Lower lobe of right lung (tissue), 2 donors: ENCODE measurements around the gene SLIT1. TPM values are rescaled to one million over a fixed set of nuclear protein-coding genes. Genes with fewer than 3 reads are reported as not detected.

Experiments
- ATAC-seq, 2 donors: fragments of 200-7000 bp; cut with Tn5 transposase; one replicate each; pipeline ENCODE4 v1.9.1; 2020 to 2022; ENCODE audit warnings: mild to moderate bottlenecking in 2 of 2, moderate library complexity in 2 of 2
- DNase-seq: peaks from one replicate; pipeline ENCODE4 v3.0.0-alpha.2; 2020
- H3K27ac ChIP-seq: fragments of 200-600 bp; one replicate; pipeline ENCODE4 v1.8.0; 2022
- H3K27me3 ChIP-seq: fragments of 200-600 bp; one replicate; pipeline ENCODE4 v1.8.0; 2022; ENCODE audit warnings: low read depth
- H3K36me3 ChIP-seq: fragments of 200-600 bp; one replicate; pipeline ENCODE4 v1.8.0; 2022; ENCODE audit warnings: mild to moderate bottlenecking
- H3K4me1 ChIP-seq: fragments of 200-600 bp; one replicate; pipeline ENCODE4 v1.8.0; 2022
- H3K4me3 ChIP-seq: fragments of 200-600 bp; one replicate; pipeline ENCODE4 v1.8.0; 2022; ENCODE audit warnings: mild to moderate bottlenecking
- H3K9me3 ChIP-seq: fragments of 200-600 bp; one replicate; pipeline ENCODE4 v1.8.0; 2022
- intact Hi-C: fragments of 100-400 bp; cut with DNase I; formaldehyde crosslinking; loops from one replicate; pipeline ENCODE4 v1.11.0; 2022
- total RNA-seq: library from RNA; stranded (reverse); fragmentation: NEBNext Ultra II Directional; extraction: Animal tissue kit (Norgen Biotek cat#: 25700); gene quantifications from one replicate; pipeline ENCODE4 v1.2.1, GENCODE V29; 2021
- TF ChIP-seq, protein P1 (sequence below): fragments of 200-600 bp; IDR thresholded peaks from one replicate; pipeline ENCODE4 v1.8.0; 2022; ENCODE audit warnings: antibody characterized with exemption, mild to moderate bottlenecking
- donor health status: DM: no; HTN: yes; CAD: no; lungs with severe emphysema.

Gene SLIT1
- total RNA-seq, 1 donor from 2014 or later = 0.41 TPM

DNA sequence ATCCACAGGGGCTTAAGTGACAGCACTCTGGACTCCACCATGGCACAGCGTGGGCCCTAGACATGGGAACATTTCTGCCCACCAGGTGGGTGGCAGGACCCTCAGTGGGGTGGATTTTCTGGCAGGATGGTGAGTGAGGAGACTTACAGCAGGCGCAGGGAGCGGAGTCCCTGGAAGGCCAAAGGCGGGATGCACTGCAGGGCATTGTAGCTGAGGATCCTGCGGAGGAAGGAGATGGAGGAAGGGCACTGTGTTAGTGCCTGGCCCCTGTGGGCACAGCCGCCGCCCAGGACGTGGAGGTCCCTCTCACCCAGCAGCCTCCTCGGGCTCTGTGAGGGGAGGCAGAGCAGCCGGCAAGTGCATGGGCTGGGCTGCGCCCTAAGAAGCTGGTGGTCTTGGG, 154.3 kb downstream of the SLIT1 start:
- DNase-seq (no peak), ATAC-seq (no peak)
- Histone ChIP-seq H3K27ac (no peak overlapping the region), H3K4me1 (no peaks in the 10 kb centered on the region), H3K9me3 (no peaks in the 10 kb centered on the region), H3K36me3 (no peaks in the 10 kb centered on the region), H3K4me3 (no peak overlapping the region), H3K27me3 (no peaks in the 10 kb centered on the region)
- intact Hi-C loops = no loop called here
- TF ChIP-seq, protein P1, sequence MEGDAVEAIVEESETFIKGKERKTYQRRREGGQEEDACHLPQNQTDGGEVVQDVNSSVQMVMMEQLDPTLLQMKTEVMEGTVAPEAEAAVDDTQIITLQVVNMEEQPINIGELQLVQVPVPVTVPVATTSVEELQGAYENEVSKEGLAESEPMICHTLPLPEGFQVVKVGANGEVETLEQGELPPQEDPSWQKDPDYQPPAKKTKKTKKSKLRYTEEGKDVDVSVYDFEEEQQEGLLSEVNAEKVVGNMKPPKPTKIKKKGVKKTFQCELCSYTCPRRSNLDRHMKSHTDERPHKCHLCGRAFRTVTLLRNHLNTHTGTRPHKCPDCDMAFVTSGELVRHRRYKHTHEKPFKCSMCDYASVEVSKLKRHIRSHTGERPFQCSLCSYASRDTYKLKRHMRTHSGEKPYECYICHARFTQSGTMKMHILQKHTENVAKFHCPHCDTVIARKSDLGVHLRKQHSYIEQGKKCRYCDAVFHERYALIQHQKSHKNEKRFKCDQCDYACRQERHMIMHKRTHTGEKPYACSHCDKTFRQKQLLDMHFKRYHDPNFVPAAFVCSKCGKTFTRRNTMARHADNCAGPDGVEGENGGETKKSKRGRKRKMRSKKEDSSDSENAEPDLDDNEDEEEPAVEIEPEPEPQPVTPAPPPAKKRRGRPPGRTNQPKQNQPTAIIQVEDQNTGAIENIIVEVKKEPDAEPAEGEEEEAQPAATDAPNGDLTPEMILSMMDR = no peak

DNA sequence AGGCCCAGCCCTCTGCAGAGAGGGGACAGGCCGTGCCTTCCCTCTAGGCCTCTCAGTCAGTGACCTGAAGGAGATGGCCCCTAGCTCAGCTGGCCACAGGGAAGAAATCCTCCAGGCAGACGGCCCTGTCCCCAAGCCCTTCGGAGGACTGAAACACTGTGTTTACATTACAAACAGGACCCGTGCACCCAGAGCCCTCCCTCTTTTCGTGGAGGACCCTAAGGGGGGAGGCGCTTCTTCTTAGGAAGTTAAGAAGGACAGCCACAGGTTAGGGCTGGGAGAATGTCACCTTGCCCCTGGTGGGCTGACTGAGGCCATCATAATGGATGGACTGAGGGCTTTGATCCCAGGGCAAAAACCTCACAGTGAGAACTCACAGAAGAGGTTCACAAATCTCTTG, 154.9 kb downstream of the SLIT1 start:
- H3K4me3 ChIP-seq = no peak overlapping the region
- TF ChIP-seq, protein P1 = no peak
- H3K36me3 ChIP-seq = no peaks in the 10 kb centered on the region
- no peak overlapping the region for H3K27ac ChIP-seq
- ATAC-seq = no peak
- H3K27me3 ChIP-seq = no peaks in the 10 kb centered on the region
- intact Hi-C loops = no loop called here
- H3K4me1 ChIP-seq = no peaks in the 10 kb centered on the region
- DNase-seq = no peak
- H3K9me3 ChIP-seq = no peaks in the 10 kb centered on the region

DNA sequence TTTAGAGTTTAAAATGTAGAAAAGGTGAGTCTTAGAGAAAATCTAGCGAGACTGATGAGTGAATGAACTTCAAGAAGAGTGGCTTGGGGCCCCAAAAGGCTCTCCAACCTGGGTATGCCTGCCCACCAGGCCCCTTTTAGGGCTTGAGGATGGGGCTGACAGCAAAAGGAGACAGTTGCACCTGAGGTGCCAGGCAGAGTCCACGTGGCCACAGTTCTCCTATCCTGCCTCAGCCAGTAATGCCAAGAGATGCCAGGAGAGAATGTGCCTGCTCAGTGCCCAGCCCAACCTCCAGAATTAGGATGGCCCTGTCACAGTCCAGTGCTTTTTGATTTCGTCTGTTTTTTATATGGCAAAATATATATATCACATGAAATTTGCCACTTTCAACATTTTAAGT, 156.5 kb downstream of the SLIT1 start:
- ATAC-seq = no peak
- no peak for DNase-seq
- TF ChIP-seq, protein P1 = no peak
- Histone ChIP-seq H3K4me1 (no peaks in the 10 kb centered on the region), H3K4me3 (no peak overlapping the region), H3K27me3 (no peaks in the 10 kb centered on the region), H3K36me3 (no peaks in the 10 kb centered on the region), H3K9me3 (no peaks in the 10 kb centered on the region), H3K27ac (no peak overlapping the region)
- intact Hi-C loops = no loop called here

DNA sequence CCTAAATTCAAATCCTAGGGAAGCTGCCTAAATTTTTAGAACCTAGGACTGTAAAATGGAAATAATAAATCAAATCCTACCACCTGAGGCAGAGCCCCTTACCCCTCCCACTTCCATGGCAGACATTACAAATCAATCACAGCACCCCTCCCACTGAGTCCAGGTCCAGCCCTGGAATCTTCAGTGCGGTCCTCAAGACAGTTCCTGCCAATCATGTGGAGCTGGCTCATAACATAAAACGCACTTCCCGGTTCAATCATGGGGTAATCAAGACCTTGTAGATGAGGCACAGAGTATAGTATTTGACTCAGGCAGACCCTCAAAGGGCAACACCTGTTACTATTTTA, 157.0 kb downstream of the SLIT1 start:
- H3K27me3 ChIP-seq = no peaks in the 10 kb centered on the region
- TF ChIP-seq, protein P1 = no peak
- DNase-seq (no peak), ATAC-seq (no peak)
- intact Hi-C loops = no loop called here
- no peaks in the 10 kb centered on the region for H3K4me1 ChIP-seq
- H3K27ac ChIP-seq = no peak overlapping the region
- H3K36me3 ChIP-seq = no peaks in the 10 kb centered on the region
- H3K4me3 ChIP-seq = no peak overlapping the region
- no peaks in the 10 kb centered on the region for H3K9me3 ChIP-seq

DNA sequence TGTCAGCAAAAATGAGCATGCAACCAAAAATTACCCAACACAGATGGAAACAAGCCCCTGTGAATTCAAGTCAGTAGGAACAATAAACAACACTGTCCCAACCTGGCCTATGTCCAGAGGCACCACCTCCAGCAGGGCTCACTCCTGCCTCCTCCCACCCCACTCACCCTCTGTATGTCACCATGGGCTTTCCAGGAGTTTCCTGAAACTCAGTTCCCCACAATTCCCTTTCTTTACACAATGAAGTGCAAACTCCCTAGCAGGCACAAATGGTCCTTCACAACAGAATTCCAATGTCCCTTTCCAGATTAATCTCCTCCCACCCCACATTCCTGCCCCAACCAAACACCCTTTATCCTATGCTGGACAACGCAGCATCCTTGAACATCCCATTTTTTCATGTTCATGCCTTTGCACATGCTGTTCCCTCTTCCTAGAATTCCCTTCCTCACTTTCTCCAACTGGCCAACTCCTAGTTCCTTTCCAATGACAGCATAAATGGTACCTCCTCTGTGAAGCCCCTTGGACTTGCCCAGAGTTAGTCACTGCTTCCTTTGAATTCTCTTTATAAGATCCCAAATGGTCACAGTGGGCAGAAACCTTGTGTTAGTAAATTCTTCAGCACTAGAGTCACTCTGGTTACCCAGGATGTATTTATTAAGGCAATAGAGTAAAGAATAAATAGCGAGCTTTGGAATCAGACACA, 157.5 kb downstream of the SLIT1 start:
- TF ChIP-seq, protein P1 = no peak
- DNase-seq (no peak), ATAC-seq (no peak)
- intact Hi-C loops = no loop called here
- no peaks in the 10 kb centered on the region for H3K27me3 ChIP-seq
- H3K4me1 ChIP-seq = no peaks in the 10 kb centered on the region
- H3K9me3 ChIP-seq = no peaks in the 10 kb centered on the region
- no peak overlapping the region for H3K4me3 ChIP-seq
- no peak overlapping the region for H3K27ac ChIP-seq
- no peaks in the 10 kb centered on the region for H3K36me3 ChIP-seq
